ENCODE measurements around the gene EMP2.

- no peak for TF ChIP-seq CTCF (conservative IDR thresholded peaks at IDR 0.05; ENCODE audit: low read length)
- TF ChIP-seq EZH2phosphoT487 (IDR thresholded peaks at IDR 0.05; ENCODE audit: borderline replicate concordance, low read depth, low read length): no peak
Measured at GRCh38 chr16:10551881-10552280, 28.5 kb downstream of the EMP2 start.

Measured in OCI-LY7 (cell line).